H1 (cell line): ENCODE data around the gene STEAP4.

ENCODE experiments used
- ATF3 ChIP-seq: IDR thresholded peaks from 2 replicates; pipeline ENCODE4 v1.6.1; 2011; ENCODE audit warnings: low read depth, mild to moderate bottlenecking, low read length; ENCODE audit not compliant: insufficient read depth
- CEBPB ChIP-seq: IDR thresholded peaks from 2 replicates; pipeline ENCODE4 v1.6.1; 2012; ENCODE audit warnings: low read depth, low read length
- CREB1 ChIP-seq: IDR thresholded peaks from 2 replicates; pipeline ENCODE4 v1.6.1; 2012; ENCODE audit warnings: inconsistent platforms
- CTCF ChIP-seq, 3 experiments: IDR thresholded peaks; 1 replicate in 2 of 3; 2 replicates in 1 of 3; pipeline versions ENCODE4 v1.5.1 to v1.6.1; 2011; ENCODE audit warnings: low read length in 3 of 3, mild to moderate bottlenecking in 3 of 3, inconsistent platforms in 2 of 3, low read depth in 1 of 3, moderate library complexity in 1 of 3; ENCODE audit not compliant: insufficient read depth in 1 of 3; ENCODE audit errors: control extremely low read depth in 1 of 3
- EZH2 ChIP-seq: fragments of 200-600 bp; sonication (generic); IDR thresholded peaks from 2 replicates; pipeline ENCODE4 v1.7.1; 2012; ENCODE audit warnings: low read depth, mild to moderate bottlenecking, moderate library complexity, low read length, inconsistent platforms; ENCODE audit not compliant: severe bottlenecking
- JUN ChIP-seq: IDR thresholded peaks from 2 replicates; pipeline ENCODE4 v1.6.1; 2011; ENCODE audit warnings: low read depth, mild to moderate bottlenecking, improper control_type of control experiment, low read length
- JUND ChIP-seq: IDR thresholded peaks from 2 replicates; pipeline ENCODE4 v1.6.1; 2011; ENCODE audit warnings: mild to moderate bottlenecking, improper control_type of control experiment, low read length
- KDM4A ChIP-seq: IDR thresholded peaks from one replicate; pipeline ENCODE4 v1.7.1; 2012; ENCODE audit warnings: low read depth, mild to moderate bottlenecking, moderate library complexity, low read length, inconsistent platforms; ENCODE audit not compliant: severe bottlenecking
- POLR2A ChIP-seq, 2 experiments: IDR thresholded peaks; 1 replicate in 1 of 2; 2 replicates in 1 of 2; pipeline ENCODE4 v1.6.1; 2011; ENCODE audit warnings: low read depth in 2 of 2, low read length in 2 of 2, mild to moderate bottlenecking in 2 of 2; ENCODE audit errors: control extremely low read depth in 1 of 2
- SIX5 ChIP-seq: IDR thresholded peaks from 2 replicates; pipeline ENCODE4 v1.6.1; 2011; ENCODE audit warnings: mild to moderate bottlenecking, low read depth, low read length
- SP1 ChIP-seq: IDR thresholded peaks from 2 replicates; pipeline ENCODE4 v1.6.1; 2011; ENCODE audit warnings: low read depth, low read length
- SRF ChIP-seq: IDR thresholded peaks from 2 replicates; pipeline ENCODE4 v1.6.1; 2011; ENCODE audit warnings: mild to moderate bottlenecking, low read depth, low read length, moderate library complexity
- TAF1 ChIP-seq: IDR thresholded peaks from 2 replicates; pipeline ENCODE4 v1.6.1; 2011; ENCODE audit warnings: mild to moderate bottlenecking, low read depth, low read length
- TEAD4 ChIP-seq: IDR thresholded peaks from 2 replicates; pipeline ENCODE4 v1.6.1; 2012; ENCODE audit warnings: low read depth, low read length, inconsistent platforms, mixed read lengths

- TF ChIP-seq CTCF (IDR thresholded peaks at IDR 0.05; ENCODE audit: control extremely low read depth in 1 of 3, insufficient read depth in 1 of 3, low read depth in 1 of 3, low read length in 3 of 3), result no peak
- no peak for TF ChIP-seq JUND
- TF ChIP-seq CEBPB, result no peak
- no peak for TF ChIP-seq EZH2
- TF ChIP-seq CREB1, result no peak
- TF ChIP-seq SRF, result no peak
- TF ChIP-seq ATF3, result no peak
- TF ChIP-seq TEAD4, result no peak
- no peak for TF ChIP-seq SIX5
- TF ChIP-seq SP1, result no peak
- TF ChIP-seq JUN, result no peak
- TF ChIP-seq KDM4A, result no peak
- TF ChIP-seq POLR2A (IDR thresholded peaks at IDR 0.05; ENCODE audit: control extremely low read depth in 1 of 2, low read depth in 2 of 2, low read length in 2 of 2), result no peak
- no peak for TF ChIP-seq TAF1
These were observed 39.3 kb downstream of the STEAP4 start for GRCh38 chr7:88267421-88267820.
